ENCODE results near the gene HPS3.

DNA sequence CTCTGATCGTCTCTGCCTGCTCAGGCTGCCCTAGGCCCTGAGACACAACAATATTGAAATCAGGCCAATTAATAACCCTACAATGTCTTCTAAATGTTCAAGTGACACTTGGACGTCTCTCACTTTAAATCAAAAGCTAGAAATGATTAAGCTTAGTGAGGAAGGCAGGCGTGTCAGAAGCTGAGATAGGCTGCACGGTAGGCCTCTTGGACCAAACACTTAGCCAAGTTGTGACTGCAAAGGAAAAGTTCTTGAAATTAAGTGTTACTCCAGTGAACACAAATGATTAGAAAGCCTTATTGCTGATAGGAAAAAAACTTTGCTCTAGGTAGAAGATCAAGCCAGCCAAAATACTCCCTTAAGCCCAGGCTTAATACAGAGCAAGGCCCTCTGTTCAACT, 2.2 kb downstream of the HPS3 start:
- TF ChIP-seq CTCF (IDR thresholded peaks at IDR 0.05): no peak
- TF ChIP-seq POLR2A (IDR thresholded peaks at IDR 0.05): no peak

Measured in suprapubic skin (tissue), 3 donors.